Upper lobe of left lung (tissue), 4 donors: ENCODE measurements around the gene C11orf91.

ENCODE experiments used
- CTCF ChIP-seq, 6 experiments: fragments of 450-650 bp in 4 of 6; fragments of 200-600 bp in 2 of 6; sonication (generic) in 2 of 6; IDR thresholded peaks; one replicate each; pipeline ENCODE4 v1.5.1; 2016 to 2019; ENCODE audit warnings: antibody characterized with exemption in 6 of 6
- EP300 ChIP-seq, 4 donors: sonication (generic); formaldehyde crosslinking; IDR thresholded peaks; one replicate each; pipeline ENCODE4 v1.5.1; 2017; ENCODE audit warnings: antibody characterized with exemption in 4 of 4, control low read depth in 2 of 4

GRCh38 chr11:33656768-33657167 is 43.9 kb downstream of the C11orf91 start:
- TF ChIP-seq EP300 (IDR thresholded peaks at IDR 0.05) (no peak), CTCF (IDR thresholded peaks at IDR 0.05) (no peak)
